Measurements from ENCODE around the gene MOGAT3.

Gene MOGAT3

DNA sequence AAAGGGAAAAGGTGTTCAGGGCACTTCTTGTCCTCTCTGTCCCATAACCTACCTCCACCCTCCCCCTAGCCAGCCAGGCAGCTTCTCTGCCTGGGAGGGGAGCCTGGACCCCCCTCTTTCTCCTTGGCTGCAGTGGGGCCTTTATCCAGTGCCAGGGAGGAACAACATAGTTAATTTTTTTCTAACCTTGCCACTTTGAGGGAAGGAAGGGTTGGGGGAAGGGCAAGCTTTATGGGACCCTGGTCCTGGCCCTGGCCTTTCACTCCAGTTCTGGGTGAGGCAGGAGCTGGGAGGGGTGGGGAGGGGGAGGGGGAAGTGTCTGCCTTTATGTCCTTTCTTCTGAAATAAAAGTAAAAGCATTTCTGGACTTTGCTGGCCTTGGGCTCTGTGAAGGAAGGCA, 39.9 kb downstream of the MOGAT3 start:
- no peak for DNase-seq (ENCODE audit: low spot score)

DNA sequence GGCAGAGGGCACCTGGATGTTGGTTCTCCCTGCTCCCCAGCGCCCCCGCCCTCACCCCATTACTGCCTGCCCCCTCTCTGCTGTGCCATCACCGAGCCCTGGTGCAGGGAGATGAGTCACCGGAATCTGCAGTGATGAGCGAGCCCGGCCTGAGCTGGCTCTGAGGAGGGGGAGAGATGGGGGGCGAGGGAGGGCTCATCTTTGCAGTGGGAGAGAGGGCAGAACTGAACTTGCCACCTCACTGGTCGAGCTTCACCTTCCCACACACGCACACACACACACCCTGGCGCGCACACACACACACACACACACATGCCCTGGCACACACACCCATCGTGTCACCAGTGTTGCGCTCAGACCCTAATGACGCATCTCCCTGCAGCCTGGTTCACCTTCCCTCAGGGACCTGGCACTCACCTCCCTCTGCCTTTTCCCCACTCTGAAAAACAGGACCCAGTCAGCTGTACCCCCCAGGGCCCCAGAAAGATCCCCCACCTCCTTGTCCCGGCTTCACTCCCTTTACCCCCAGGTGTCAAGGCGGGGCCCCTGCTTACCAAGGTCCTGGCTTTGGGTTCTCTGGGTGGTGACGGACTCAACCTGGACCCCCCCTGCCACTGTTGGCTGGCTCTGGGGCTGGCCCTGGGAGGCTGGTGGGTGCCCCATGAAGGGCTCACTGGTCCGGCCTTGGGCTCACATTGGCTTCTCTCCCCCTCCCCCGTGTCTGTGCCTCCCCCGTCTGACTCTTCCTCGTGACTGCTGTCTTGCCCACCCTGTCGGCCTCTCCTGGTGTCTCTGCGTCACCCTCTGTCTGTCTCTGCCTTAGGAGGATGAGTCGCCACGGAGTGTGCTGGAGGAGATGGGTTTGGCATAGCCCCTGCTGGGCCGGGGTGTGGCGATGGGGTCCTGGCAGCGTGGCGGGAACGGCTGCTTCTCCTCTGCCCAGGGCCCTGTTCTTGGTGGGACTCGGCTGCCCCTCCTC, 40.9 kb downstream of the MOGAT3 start:
- DNase-seq (ENCODE audit: low spot score), result no peak

DNA sequence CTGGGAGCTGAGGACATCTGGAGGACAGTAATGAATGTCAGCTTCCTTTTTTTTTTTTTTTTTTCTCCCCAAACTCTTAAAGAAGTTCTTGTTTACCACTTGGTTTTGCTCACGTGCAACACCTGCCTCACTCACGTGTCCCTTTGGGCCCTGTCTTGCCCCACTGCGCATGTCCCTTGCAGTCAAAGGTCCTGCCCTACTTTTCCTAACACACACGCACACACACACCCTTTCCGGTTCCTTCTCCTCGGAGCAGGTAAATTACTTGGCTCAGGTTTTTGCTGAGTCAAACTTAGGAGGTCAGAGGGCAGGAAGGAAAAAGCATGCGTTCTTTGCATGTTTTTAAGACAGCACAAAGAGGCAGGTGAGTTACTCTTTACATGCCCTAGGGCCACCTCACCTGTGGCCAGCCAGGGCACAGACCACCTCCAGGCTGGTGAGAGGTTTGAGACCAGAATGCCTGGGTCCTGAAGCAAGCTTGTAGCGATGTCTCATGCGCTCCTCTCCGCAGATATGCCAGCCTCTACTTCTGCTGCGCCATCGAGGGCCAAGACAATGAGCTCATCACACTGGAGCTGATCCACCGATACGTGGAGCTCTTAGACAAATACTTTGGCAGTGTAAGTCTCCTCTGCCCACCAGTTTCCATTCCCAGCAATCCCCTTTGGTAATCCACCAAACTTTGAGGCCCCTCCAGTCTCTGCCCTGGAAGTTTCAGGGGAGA, 43.8 kb downstream of the MOGAT3 start:
- DNase-seq (ENCODE audit: low spot score), result no peak

DNA sequence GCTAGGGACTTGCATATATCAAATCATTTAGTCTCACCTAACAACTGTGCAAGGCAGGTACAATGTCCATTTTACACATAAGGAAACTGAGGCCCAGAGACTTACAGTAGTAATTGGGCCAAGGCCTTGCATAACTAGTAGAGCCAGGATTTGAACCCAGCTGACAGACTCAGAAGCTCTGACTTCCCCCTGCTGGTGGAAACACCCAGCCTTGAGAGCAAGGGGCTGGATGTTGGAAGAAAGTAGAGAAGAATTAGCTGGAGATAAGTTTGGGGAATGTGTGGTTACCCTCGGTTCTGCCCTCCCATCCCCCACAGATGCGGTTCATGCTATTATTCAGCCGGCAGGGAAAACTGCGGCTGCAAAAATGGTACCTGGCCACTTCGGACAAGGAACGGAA, 44.6 kb downstream of the MOGAT3 start:
- no peak for DNase-seq (ENCODE audit: low spot score)

DNA sequence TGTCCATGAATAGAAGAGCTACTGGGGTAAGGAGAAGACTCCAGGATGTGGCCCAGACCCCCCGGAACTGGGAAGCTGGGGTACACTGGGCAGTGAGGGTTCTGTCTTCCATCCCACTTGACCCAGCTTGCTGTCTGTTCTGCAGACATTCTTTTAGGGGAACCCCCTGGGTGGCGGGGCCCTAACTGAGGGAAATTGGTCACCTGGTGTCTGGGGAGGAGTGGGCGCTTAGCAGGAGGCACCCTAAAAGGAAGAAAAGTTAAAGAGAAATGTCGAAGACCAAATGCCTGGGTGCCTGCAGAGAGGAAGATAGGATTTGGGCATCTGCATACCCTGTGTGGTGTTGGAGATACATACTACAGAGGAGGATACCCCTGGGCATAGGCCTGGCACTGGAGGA, 45.5 kb downstream of the MOGAT3 start:
- no peak for DNase-seq (ENCODE audit: low spot score)

DNA sequence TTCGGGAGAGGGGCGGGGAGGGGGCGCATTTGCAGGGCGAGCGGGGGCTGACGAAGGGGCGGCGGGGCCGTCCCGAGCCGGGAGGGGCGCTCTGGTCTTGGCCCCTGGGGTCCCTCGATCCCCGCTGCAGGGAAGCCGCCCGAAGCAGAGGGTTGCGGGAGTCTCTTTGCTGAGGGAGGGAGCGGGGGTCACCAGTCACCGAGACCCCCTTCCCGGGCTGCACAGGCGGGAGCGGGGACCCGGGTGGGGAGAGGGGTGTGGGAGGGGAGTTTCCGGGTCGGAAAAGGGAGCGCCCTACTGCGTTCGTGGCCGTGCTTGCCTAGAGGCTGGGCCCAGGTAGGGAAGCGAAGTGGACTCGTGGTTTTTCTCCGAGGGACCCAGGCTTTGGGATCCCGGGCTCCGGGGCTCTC, 46.1 kb downstream of the MOGAT3 start:
- no peak for DNase-seq (ENCODE audit: low spot score)

DNA sequence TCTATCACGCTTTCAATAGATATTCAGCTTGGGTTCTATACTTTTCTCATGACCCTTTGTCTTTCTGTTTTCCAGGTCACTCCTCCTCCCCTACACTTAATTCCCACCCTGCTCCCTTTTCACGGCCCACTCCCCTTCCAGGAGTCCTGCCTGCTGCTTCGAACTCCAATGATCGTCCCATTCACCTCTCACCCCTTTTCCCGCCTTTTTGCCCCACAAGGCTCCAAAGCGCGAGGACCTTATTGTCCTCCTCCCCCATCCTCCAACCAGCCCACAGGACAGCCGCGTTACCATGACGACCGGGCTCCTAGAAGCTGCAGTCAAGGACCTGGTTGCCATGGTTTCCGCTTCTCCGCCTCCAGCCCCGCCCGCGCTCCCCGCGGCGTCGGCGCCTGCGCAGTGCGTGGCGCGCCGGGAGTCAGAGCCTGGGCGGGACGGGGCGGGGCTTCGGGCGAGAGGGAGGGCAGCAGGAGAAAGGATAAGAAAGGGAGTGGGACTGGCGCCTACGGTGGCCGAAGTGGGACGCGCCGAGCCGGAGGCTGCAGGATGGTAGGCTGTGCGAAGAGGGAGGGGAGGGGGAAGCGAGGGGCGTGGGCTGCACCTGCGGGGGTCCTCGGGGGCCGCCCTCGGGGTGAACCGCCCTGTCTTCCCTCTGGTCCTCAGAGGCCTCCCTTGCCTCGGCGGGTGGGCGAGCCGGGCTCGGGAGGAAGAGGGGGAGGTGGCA, 46.7 kb downstream of the MOGAT3 start, which contains the start of gene AP1S1:
Gene AP1S1 (plus strand): TSS at position 508 of the 724 bp plus-strand sequence. CDS start 39 bp downstream, at position 547.
- DNase-seq (ENCODE audit: low spot score), result peak; percentile 95

DNA sequence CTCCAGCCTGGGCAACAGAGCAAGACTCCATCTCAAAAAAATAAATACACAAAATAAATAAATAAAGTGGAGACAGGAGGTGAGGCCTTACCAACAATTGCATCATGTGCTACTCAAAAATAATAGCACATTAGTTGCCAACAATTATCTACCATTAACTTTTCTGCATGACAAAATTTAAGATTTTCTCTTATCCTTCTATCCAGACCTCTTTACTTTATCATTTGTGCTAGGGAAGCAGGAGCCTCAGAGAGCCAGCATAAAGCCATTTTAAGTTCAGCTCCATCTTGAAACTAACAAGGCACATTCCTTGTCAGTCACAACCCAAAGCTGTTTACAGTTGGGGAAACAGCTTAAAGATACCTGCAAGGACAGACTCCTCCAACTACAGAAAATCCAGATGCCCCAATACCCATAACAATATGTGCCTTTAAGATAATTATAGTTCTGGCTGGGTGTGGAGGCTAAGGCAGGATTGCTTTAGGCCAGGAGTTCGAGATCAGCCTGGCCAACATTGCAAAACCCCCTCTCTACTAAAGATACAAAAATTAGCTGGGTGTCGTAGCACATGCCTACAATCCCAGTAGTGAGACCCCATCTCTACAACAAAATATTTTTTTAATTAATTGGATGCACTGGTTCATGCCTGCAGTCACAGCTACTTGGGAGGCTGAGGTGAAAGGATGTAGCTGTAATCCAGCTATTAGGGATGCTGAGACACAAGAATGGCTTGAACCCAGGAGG, 48.8 kb downstream of the MOGAT3 start:
- no peak for DNase-seq (ENCODE audit: low spot score)
